Mucosa of rectum (tissue), 2 donors: ENCODE measurements around the gene KLF3.
"Not testable (repeated sequence)": the region's sequence is repeated elsewhere in the genome, so short reads cannot be mapped to it uniquely, and the experiment has no call there.

Experiments used
- H3K27ac ChIP-seq, 2 donors: one replicate each; pipeline ENCODE4 v1.7.0; 2013; ENCODE audit warnings: inconsistent platforms in 2 of 2, low read depth in 2 of 2, low read length in 2 of 2
- H3K27me3 ChIP-seq, 2 donors: one replicate each; pipeline ENCODE4 v1.7.0; 2013; ENCODE audit warnings: low read length in 2 of 2; ENCODE audit not compliant: control insufficient read depth in 2 of 2, insufficient read depth in 2 of 2
- H3K36me3 ChIP-seq, 2 donors: one replicate each; pipeline ENCODE4 v1.7.0; 2013; ENCODE audit warnings: low read length in 2 of 2; ENCODE audit not compliant: control insufficient read depth in 2 of 2, insufficient read depth in 2 of 2
- H3K4me1 ChIP-seq, 2 donors: one replicate each; pipeline ENCODE4 v1.7.0; 2013; ENCODE audit warnings: low read length in 2 of 2, mild to moderate bottlenecking in 1 of 2; ENCODE audit not compliant: control insufficient read depth in 2 of 2, insufficient read depth in 2 of 2
- H3K4me3 ChIP-seq, 2 donors: one replicate each; pipeline ENCODE4 v1.7.0; 2013; ENCODE audit warnings: low read length in 2 of 2
- H3K9ac ChIP-seq, 2 donors: one replicate each; pipeline ENCODE4 v1.7.0; 2013; ENCODE audit warnings: low read length in 2 of 2, low read depth in 1 of 2, mild to moderate bottlenecking in 1 of 2
- H3K9me3 ChIP-seq, 2 donors: one replicate each; pipeline ENCODE4 v1.7.0; 2013; ENCODE audit warnings: low read length in 2 of 2; ENCODE audit not compliant: control insufficient read depth in 2 of 2
- donor health status: healthy.
- donor health status: Normal muscosa, but diverticular disease.

KLF3 gene

DNA sequence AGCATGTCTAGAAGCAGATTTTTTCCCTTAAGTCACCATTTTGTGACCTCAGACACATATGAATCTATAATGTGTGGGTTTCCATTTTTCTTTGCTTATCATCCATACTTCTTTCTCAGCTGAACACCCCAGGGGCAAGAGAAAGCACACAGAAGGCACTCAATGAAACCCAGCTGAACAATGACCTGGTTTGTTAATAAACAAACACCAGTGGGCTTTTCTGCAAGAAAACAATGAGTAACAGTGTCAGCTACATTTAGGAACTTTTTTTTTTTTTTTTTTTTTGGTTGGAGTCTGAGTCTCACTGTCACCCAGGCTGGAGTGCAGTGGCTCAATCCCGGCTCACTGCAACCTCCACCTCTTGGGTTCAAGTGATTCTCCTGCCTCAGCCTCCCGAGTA is 40.7 kb upstream of the KLF3 start:
- H3K27me3 ChIP-seq = no peaks in the 10 kb centered on the region
- H3K36me3 ChIP-seq = no peaks in the 10 kb centered on the region
- peaks cover 12 to 26% of the 10 kb centered on the region in 2 donors for H3K4me1 ChIP-seq
- no peak overlapping the region for H3K4me3 ChIP-seq
- no peak overlapping the region for H3K27ac ChIP-seq
- H3K9ac ChIP-seq = no peak overlapping the region
- no peaks in the 10 kb centered on the region for H3K9me3 ChIP-seq

DNA sequence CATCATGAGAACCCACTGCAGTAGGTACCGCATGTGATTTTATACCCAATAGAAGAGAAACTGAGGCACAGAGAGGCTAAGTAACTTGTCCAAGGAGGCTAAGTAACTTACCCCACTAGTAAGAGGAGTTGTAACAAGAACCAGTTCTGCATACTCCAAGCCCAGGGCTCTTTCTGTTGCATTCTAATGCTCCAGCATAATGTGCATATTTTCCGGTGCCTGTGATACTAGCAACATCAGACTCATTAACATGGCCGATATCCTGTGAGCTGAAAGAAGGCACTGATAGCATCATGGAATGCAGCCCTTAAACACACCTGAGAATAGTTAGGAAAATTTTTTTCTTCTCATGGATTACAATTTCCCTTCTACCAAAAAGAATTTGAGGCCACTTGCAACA is 39.7 kb upstream of the KLF3 start:
- Histone ChIP-seq H3K27ac (no peak overlapping the region), H3K9me3 (no peaks in the 10 kb centered on the region), H3K9ac (no peak overlapping the region), H3K36me3 (no peaks in the 10 kb centered on the region), H3K4me1 (peaks cover 12 to 26% of the 10 kb centered on the region in 2 donors), H3K27me3 (no peaks in the 10 kb centered on the region), H3K4me3 (no peak overlapping the region)

DNA sequence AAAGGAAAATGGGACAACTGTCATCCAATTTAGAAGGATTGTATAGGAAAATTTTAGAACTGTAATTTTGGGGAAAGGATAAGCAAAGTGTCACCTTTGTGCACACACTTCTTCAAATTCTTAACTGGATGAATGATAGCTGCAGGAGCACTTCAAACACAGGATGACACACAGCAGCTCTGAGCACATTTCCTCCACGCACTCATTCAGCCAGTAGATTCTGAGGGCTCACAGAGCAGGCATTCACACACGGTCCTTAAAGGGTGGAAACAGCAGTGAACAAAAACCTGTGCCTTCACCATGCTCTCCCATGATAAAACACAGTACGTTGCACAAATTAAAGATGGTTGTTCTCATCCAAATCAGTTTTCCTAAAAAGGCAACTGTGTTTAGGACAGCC is 38.5 kb upstream of the KLF3 start:
- no peak overlapping the region for H3K4me3 ChIP-seq
- H3K27ac ChIP-seq = no peak overlapping the region
- no peak overlapping the region for H3K9ac ChIP-seq

DNA sequence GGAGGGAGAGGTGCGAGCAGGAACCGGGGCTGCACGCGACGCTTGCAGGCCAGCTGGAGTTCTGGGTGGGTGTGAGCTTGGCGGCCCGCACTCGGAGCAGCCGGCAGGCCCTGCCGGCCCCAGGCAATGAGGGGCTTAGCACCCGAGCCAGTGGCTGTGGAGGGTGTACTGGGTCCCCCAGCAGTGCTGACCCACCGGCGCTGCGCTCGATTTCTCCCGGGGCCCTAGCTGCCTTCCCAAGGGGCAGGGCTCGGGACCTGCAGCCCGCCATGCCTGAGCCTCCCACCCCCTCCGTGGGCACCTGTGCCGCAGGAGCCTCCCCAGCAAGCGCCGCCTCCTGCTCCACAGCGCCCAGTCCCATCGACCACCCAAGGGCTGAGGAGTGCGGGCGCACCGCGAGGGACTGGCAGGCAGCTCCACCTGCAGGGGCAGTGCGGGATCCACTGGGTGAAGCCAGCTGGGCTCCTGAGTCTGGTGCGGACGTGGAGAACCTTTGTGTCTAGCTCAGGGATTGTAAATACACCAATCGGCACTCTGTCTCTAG is 37.0 kb upstream of the KLF3 start:
- H3K4me3 ChIP-seq, H3K27ac ChIP-seq, H3K9ac ChIP-seq, H3K9me3 ChIP-seq, H3K4me1 ChIP-seq, H3K36me3 ChIP-seq, H3K27me3 ChIP-seq: not testable (repeated sequence)

More for the DNA sequence above, 38.5 kb upstream of the KLF3 start:
- no peaks in the 10 kb centered on the region for H3K27me3 ChIP-seq
- H3K36me3 ChIP-seq = no peaks in the 10 kb centered on the region
- H3K4me1 ChIP-seq = peaks cover 8 to 18% of the 10 kb centered on the region in 2 donors
- no peaks in the 10 kb centered on the region for H3K9me3 ChIP-seq

DNA sequence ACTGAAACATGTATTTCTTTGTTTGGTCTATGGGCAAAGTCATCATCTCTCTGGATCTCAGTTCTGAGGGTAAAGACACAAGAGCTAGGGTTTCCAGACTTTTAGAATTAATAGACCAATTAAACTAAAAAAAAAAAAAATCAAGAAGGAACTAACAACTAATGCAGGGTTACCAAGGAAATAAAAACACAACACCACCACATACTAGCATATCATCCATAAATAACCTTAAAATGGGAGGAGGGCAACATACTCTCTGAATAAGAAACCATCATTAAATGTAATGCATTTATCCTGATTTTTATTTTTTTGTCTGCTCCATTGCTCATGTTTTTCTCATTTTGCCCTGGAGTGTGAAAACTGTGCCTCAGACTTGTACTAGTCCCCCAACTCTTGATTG is 33.5 kb upstream of the KLF3 start:
- Histone ChIP-seq H3K9me3 (no peaks in the 10 kb centered on the region), H3K4me1 (no peaks in the 10 kb centered on the region), H3K27ac (no peak overlapping the region), H3K27me3 (no peaks in the 10 kb centered on the region), H3K36me3 (no peaks in the 10 kb centered on the region), H3K4me3 (no peak overlapping the region), H3K9ac (no peak overlapping the region)

DNA sequence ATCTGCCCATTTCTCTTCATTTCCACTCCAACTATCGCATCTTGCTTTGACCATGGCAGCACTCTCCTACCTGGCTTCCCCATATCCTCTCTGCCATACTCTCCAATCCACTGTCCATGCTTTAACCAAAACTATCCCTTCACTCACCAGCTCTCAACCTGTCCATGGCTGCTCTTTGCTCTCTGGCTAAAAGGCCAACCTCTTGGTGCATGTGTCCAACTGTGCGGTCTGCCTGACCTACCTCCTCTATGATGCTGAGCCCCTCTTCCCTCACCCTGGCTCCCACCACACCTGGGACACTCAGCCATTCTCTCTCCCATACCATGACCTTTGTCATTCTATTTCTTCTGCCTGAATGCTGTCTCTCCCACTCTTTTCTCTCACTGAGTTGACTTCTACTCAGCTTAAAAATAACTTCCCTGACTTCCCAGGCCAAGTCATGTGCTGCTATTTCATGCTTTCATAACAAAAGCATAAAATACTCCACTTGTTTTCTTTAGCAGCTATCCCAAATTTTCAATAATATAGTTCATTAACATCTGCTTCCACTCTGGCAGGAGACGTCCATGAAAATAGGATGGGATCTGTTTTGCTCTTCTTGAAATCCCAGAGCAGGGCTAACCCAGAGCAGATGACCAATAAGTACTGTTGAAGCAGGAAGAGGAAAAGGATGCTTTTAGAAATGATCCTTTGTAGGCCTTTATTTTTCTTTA is 29.8 kb upstream of the KLF3 start:
- no peak overlapping the region for H3K9ac ChIP-seq
- H3K4me3 ChIP-seq = no peak overlapping the region
- H3K27ac ChIP-seq = no peak overlapping the region
- no peaks in the 10 kb centered on the region for H3K4me1 ChIP-seq
- H3K27me3 ChIP-seq = no peaks in the 10 kb centered on the region
- no peaks in the 10 kb centered on the region for H3K36me3 ChIP-seq
- no peaks in the 10 kb centered on the region for H3K9me3 ChIP-seq

DNA sequence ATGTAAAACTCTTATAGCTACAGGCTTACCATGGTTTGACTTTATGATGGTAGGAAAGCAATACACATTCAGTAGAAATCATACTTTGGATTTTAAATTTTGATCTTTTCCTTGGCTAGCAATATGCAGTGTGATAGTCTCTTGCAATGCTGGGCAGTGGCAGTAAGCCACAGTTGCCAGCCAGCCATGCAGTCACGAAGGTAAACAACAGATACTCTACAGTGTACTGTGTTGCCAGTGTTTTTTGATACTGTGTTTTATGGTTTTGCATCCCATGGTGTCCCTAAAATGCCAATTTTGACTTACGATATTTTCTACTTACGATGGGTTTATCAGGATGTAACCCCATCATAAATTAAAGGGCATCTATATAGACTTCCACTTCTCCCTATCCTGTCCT is 24.8 kb upstream of the KLF3 start:
- H3K9me3 ChIP-seq = no peaks in the 10 kb centered on the region
- H3K9ac ChIP-seq = no peak overlapping the region
- no peak overlapping the region for H3K4me3 ChIP-seq
- no peaks in the 10 kb centered on the region for H3K4me1 ChIP-seq
- H3K27me3 ChIP-seq = no peaks in the 10 kb centered on the region
- no peaks in the 10 kb centered on the region for H3K36me3 ChIP-seq
- H3K27ac ChIP-seq = no peak overlapping the region

DNA sequence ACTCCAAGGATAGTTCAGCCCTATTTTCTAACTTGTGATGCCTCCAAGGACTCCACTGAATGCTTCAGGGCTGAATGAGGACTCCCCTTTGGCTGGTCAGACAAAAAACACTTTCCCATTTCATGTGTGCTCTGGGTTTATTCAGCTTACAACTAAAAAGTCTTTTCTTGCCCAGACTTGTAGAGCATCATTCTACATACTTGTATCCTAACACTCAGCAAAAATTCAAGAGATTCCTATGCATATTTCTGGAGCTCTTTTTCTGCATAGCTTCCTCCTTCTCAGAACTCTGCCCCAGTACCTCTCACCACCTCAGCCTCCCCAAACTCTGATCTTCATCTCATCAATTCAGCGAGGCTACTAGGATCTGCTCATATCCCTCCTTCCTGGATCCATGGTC is 22.2 kb upstream of the KLF3 start:
- Histone ChIP-seq H3K9me3 (no peaks in the 10 kb centered on the region), H3K36me3 (no peaks in the 10 kb centered on the region), H3K9ac (no peak overlapping the region), H3K27me3 (no peaks in the 10 kb centered on the region), H3K27ac (no peak overlapping the region), H3K4me3 (no peak overlapping the region), H3K4me1 (no peaks in the 10 kb centered on the region)

DNA sequence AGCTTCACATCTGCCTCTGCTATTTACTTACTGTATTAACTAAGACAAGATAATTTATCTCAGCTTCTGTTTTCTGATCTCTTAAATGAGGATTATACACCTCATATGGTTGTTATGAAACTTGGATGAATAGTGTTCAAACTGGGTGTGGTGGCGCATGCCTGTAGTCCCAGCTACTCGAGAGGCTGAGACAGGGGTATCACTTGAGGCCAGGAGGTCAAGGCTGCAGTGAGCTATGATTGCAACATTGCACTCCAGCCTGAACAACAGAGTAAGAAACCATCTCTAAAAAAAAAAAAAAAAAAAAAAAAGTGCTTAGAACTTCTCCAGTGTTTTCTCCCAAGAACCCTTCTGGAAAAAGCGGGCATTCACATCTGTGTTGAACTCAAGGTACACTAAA is 19.8 kb upstream of the KLF3 start:
- Histone ChIP-seq H3K27ac (no peak overlapping the region), H3K4me1 (no peaks in the 10 kb centered on the region), H3K36me3 (no peaks in the 10 kb centered on the region), H3K9me3 (no peaks in the 10 kb centered on the region), H3K4me3 (no peak overlapping the region), H3K9ac (no peak overlapping the region), H3K27me3 (no peaks in the 10 kb centered on the region)

DNA sequence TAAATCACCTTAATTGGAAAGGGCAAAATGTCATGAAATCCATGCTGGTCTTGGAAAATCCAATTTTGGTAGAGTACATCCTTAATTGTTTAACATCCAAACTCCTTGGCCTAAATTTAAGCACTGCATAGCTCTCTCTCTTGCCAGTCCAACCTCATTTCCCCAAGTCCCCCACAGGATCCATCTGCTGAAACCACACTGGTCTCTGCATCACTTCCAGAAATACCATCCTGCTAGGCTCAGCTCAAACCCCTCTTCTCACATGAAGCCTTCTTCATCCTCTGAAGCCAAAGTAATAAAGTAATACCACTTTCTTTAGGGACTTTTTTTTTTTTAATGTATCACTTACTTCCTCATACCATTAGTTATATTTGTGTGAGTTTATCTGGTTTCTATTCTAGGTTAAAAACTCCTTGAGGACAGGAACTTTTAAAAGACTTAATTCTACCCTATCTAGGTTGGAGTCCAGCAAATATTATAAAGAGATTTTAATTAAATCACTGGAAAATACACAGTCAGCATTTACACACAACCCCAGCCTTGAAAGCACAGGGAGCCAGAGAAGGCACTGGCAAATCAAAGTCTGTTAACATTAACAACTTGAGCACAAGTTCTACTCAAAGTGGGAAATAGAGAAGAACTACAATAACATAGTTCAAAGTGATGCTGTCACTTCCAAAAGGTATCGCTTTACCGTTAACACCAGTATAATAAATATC is 16.7 kb upstream of the KLF3 start:
- Histone ChIP-seq H3K9ac (no peak overlapping the region), H3K4me1 (peaks cover 0 to 3% of the 10 kb centered on the region in 2 donors), H3K27me3 (no peaks in the 10 kb centered on the region), H3K9me3 (no peaks in the 10 kb centered on the region), H3K27ac (no peak overlapping the region), H3K36me3 (no peaks in the 10 kb centered on the region), H3K4me3 (no peak overlapping the region)
